Measurements from ENCODE around the gene ATP5F1D. TPM values are rescaled to one million over a fixed set of nuclear protein-coding genes. Genes with fewer than 3 reads are reported as not detected.

The ATP5F1D gene
- total RNA-seq, 1 experiment from 2014 or later: 102 TPM

DNA sequence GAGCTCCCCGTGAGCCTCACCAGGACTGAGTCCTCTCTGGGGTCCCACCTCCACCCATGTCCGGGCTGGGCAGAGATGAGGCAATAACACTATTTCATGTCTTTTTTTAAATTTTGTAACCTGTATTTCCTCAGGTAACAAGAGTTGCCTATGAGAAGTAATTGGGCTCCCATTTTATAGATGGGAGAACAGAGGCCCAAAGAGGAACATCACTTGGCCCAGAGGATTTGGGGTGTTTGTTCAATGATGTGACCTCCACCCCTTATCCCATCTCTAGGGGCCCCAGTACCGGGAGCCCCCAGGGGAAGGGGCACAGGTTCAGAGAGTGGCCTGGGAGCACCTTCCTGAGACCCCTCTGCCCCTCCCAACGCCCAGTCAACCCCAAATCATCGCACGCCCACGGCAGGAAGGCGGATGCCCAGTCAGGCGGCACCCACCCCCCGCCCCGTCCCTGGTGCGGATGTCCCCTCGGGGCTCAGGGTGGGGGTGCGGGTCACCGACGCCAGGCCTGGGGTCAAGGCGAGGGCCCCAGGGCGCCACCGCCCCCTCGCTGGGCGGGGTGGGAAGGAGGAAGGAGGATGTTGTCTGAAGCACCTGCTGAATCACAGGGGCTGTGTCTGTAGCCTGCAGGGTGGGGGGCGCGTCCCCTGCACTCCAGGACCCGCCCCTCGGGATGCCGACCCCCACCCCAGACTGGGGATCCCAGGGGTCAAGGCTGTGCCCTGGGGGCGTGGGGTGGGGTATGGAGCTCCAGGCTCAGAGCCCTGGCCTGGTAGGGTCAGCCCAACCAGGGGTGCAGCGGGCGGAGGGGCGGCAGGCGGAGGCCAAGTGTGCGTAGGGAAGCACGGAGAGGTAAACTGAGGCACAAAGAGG lies 18.6 kb downstream of the ATP5F1D start:
- Histone ChIP-seq H3K4me3 (ENCODE audit: low read length) (0 out of 2 replicates have a peak overlapping the region, but pooled peaks have one; percentile 21), H3K9ac (ENCODE audit: low read length) (peak overlapping the region; percentile 25; the same call in 1 of the 2 replicates), H3K36me3 (ENCODE audit: low read depth, low read length) (peaks cover 18% of the 10 kb centered on the region; the same call in 1 of the 2 replicates), H3K9me2 (replicated peaks; ENCODE audit: low read length) (no peaks in the 10 kb centered on the region), H3K79me2 (ENCODE audit: low read length) (peaks cover 21% of the 10 kb centered on the region), H2AFZ (ENCODE audit: low read length) (no peak overlapping the region), H4K20me1 (ENCODE audit: low read length) (no peaks in the 10 kb centered on the region; the same call in 1 of the 2 replicates), H3K4me1 (ENCODE audit: insufficient read depth, low read length) (peaks cover 43% of the 10 kb centered on the region), H3K27ac (ENCODE audit: low read length) (peak overlapping the region; percentile 82), H3K9me3 (ENCODE audit: low read length) (no peaks in the 10 kb centered on the region), H3F3A (ENCODE audit: low read length, unreplicated experiment) (peaks cover 14% of the 10 kb centered on the region), H3K27me3 (ENCODE audit: low read length) (no peaks in the 10 kb centered on the region), H3K4me2 (ENCODE audit: low read length) (peak overlapping the region; percentile 73)
- intact Hi-C loops (cut with micrococcal nuclease): no loop called here
- CTCF ChIA-PET: no interaction called here
- POLR2A ChIA-PET (ENCODE audit: unreplicated experiment): no interaction called here
- no peak for TF ChIP-seq EZH2 (IDR thresholded peaks at IDR 0.05; ENCODE audit: low read length, unreplicated experiment)
- no peak for TF ChIP-seq EZH2phosphoT487 (IDR thresholded peaks at IDR 0.05; ENCODE audit: borderline replicate concordance, low read length)
- no peak for TF ChIP-seq CTCF (conservative IDR thresholded peaks at IDR 0.05; ENCODE audit: low read depth, low read length)
- BruUV-seq (replicated peaks): no TSS peak
- ATAC-seq (peak; percentile 3; the same call in 1 of the 2 replicates), DNase-seq (no peak)

GRCh38 chr19:1260749-1261537 lies 19.4 kb downstream of the ATP5F1D start:
- TF ChIP-seq EZH2phosphoT487 (IDR thresholded peaks at IDR 0.05; ENCODE audit: borderline replicate concordance, low read length) (no peak), EZH2 (IDR thresholded peaks at IDR 0.05; ENCODE audit: low read length, unreplicated experiment) (no peak), CTCF (conservative IDR thresholded peaks at IDR 0.05; ENCODE audit: low read depth, low read length) (no peak)
- H3K9me3 ChIP-seq (ENCODE audit: low read length): no peaks in the 10 kb centered on the region
- H3F3A ChIP-seq (ENCODE audit: low read length, unreplicated experiment): peaks cover 14% of the 10 kb centered on the region
- DNase-seq: peak; percentile 94
- no TSS peak for BruUV-seq (replicated peaks)
- H3K9ac ChIP-seq (ENCODE audit: low read length): peak overlapping the region; percentile 94
- no peaks in the 10 kb centered on the region for H3K9me2 ChIP-seq (replicated peaks; ENCODE audit: low read length)
- peaks cover 12% of the 10 kb centered on the region for H3K79me2 ChIP-seq (ENCODE audit: low read length)
- H2AFZ ChIP-seq (ENCODE audit: low read length): peak overlapping the region; percentile 60
- H3K4me2 ChIP-seq (ENCODE audit: low read length): peak overlapping the region; percentile 99
- no peaks in the 10 kb centered on the region for H4K20me1 ChIP-seq (ENCODE audit: low read length)
- H3K27me3 ChIP-seq (ENCODE audit: low read length): no peaks in the 10 kb centered on the region
- H3K27ac ChIP-seq (ENCODE audit: low read length): peak overlapping the region; percentile 92
- H3K4me3 ChIP-seq (ENCODE audit: low read length): peak overlapping the region; percentile 86
- H3K36me3 ChIP-seq (ENCODE audit: low read depth, low read length): peaks cover 10% of the 10 kb centered on the region; the same call in 1 of the 2 replicates
- POLR2A ChIA-PET (ENCODE audit: unreplicated experiment): no interaction called here
- intact Hi-C loops (cut with micrococcal nuclease): no loop called here
- CTCF ChIA-PET: no interaction called here
- H3K4me1 ChIP-seq (ENCODE audit: insufficient read depth, low read length): peaks cover 49% of the 10 kb centered on the region
- ATAC-seq: peak; percentile 52

All from PC-3 (cell line).